Measurements from ENCODE around the gene NBDY.
A peak's percentile ranks its signal among the peaks of the same experiment; 100 is the strongest.
"Not testable (repeated sequence)": the region's sequence is repeated elsewhere in the genome, so short reads cannot be mapped to it uniquely, and the experiment has no call there.

The NBDY gene

DNA sequence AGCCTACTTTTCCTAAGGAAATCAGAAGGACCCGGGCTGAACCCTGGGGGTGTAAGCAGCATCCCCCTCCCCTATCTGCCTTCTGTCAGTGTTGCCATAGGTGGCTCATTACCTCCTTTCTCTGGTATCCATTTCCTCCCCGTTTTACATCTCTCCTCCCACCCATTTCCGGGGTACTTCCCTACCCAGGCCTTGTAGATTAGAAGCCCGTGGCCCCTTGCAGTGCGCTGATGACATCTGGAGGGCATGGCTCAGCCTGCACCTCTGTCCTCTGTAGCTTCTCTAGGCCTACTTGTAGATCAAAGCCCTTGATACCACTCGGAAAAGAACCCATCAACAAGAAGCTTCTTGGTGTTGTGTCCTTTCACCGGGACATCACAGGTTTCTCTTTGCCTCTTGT, 71.8 kb downstream of the NBDY start:
- no peak for DNase-seq (ENCODE audit: low read depth)

DNA sequence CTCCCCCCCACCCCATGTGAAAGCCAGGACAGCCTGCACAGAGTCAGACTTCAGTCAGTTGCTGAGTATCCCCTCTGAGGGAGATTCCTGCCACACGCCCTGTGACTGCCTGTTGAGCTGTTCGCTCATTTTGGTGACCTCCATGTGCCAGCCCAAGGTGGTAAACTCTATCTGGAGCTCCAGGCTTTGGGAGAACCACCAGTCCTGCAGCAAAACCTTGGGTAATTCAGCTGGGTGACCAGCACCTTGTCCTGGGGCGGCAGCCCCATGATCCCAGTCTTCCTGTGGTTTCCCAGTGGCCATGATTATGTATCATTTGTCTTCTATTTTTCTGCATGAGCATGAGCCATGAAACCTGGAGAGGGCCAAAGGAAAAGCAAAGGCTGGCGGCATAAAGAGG, 73.4 kb downstream of the NBDY start:
- DNase-seq (ENCODE audit: low read depth), result no peak

- DNase-seq (ENCODE audit: low read depth), result peak; percentile 21
These were observed 74.1 kb downstream of the NBDY start for GRCh38 chrX:56802921-56803849.

- no peak for DNase-seq (ENCODE audit: low read depth)
These were observed 75.0 kb downstream of the NBDY start for GRCh38 chrX:56803850-56804681.

DNA sequence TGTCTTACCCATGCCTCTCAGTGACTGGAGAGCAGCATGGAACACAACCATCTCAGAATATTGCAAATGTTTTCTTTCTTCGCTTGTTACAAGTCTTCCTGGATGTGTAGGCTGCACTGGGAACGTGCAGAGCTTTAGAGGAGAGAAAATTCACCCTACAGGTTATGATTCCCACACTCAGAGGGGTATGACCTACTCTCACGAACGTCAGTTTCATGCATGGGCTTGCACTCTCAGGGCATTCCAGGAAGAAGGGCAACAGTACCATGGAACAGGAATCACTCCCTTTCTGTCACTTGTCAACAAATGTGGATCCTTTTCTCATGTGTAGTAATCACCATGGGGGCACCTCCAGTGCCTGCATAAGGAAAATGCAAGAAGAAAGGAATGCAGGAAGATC, 75.8 kb downstream of the NBDY start:
- no peak for DNase-seq (ENCODE audit: low read depth)

DNA sequence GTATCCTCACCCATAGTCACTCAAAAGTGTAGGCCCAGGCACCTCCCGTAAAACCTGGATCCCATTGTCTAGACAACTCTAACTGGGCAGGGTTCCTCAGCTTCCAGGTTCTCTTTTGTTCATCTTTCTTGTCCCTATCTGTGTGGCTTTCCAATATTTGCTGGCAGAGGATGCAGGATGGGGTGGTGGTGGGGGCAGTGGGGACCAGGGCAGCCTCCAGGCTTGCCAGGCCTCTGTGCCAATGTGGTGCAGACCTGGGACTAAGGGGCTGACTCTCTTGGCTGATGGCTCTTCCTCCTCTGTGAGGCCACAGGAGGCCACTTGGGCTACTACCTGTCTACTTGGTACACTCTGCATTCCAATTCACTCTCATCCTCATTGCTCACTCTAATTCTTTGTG, 76.4 kb downstream of the NBDY start:
- DNase-seq (ENCODE audit: low read depth), result no peak

DNA sequence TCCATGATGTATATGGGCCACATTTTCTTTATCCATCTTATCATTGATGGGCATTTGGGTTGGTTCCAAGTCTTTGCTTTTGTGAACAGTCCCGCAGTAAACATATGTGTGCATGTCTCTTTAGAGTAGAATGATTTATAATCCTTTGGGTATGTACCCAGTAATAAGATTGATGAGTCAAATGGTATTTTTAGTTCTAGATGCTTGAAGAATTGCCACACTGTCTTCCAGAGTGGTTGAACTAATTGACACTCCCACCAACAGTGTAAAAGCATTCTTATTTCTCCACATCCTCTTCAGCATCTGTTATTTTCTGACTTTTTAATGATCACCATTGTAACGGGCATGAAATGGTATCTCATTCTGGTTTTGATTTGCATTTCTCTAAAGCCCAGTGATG, 77.1 kb downstream of the NBDY start:
- not testable (repeated sequence) for DNase-seq (ENCODE audit: low read depth)

DNA sequence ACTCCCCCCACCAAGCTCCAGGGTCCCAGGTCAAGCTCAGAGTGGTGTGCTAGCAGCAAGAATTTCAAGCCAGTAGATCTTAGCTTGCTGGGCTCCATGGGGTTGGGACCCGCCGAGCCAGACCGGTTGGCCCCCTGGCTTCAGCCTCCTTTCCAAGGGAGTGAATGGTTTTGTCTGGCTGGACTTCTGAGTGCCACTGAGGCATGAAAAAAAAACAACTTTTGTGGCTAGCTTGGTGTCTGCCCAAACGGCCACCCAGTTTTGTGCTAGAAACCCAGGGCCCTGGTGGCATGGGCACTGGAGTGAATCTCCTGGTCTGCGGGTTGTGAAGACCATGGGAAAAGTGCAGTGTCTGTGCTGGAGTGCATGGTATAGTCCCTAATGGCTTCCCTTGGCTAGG, 82.6 kb downstream of the NBDY start:
- DNase-seq (ENCODE audit: low read depth), result no peak

DNA sequence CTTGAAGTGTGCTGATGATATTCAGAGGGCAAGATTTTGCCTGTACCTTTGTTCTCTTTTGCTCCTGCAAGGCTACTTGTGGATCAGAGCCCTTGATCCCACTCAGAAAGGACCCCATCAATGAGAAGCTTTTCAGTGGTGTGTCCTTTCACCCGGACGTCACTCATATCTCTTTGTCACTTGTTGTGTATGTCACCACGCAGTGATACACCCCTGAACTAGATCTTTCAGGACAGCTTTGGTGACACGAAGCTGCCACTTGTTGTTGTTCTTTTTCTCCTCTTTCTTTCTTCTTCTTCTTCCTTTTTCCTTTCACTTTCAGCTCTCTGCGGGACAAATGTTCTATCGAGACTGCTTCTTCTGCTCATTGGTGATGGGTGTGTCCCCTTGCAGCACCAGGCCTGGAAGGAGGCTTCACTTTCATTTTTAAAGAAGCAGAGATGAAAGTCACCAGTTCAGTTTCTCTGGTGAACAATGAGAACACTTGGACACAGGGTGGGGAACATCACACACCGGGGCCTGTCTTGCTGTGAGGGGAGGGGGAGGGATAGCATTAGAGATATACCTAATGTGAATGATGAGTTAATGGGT, 83.6 kb downstream of the NBDY start:
- DNase-seq (ENCODE audit: low read depth), result no peak

GRCh38 chrX:56813318-56813837, 84.3 kb downstream of the NBDY start:
- DNase-seq (ENCODE audit: low read depth), result peak; percentile 23

DNA sequence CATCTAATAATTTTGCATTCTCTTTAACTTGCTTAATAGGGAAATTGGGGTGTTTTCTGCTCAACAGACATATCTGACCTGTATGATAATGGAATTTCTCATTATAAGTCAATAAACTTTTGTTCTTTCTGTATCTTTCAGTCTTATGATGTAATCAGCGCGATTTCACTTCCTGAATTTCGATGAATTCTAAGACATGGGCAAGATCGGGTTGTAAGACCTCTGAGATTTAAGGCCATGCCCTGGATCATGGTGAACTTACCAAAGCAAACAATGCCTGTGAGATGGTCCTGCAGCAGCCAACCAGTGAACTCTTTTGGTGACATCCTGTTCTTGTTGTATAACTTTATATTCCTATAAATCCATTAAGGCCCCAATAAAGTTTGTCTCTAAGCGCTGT, 88.1 kb downstream of the NBDY start:
- DNase-seq (ENCODE audit: low read depth), result no peak

DNA sequence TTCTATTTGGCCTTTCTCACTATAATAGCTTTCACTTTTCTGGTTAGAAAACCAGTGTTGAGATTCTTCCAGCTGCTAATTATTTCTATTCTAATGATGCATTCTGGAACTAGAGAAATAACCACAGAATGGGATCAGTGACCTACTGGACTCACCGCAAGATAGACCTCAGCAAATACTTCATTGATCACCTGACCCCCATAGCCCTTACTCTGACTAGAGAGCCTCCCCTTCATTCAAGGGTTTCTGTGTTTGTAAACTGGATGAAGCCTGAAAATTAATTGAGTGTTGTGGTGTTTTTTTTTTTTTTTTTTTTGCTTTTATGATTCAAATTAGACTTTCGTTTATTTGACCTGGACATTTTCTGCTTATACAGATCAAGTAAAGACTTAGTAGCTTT, 97.0 kb downstream of the NBDY start:
- no peak for DNase-seq (ENCODE audit: low read depth)

DNA sequence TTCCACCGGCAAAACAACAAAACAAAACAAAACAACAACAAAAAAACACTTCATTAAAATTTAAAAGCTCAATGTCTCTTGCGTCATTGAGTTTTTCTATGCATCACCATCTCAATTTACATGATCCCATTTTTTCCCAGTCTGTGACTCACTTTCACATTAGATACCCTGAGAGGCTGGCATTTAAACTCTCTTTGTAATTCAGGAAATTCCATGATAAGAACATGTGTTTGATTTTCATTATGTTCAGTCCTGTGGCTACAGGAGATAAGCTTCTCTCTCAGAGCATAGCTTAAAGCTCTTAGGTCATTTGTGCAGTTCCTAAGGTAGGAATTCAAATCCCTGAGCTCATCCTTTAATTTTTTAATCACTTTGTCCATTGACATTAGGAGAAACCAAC, 104.6 kb downstream of the NBDY start:
- DNase-seq (ENCODE audit: low read depth), result no peak

- no peak for DNase-seq (ENCODE audit: low read depth)
These were observed 124.4 kb downstream of the NBDY start for GRCh38 chrX:56853436-56853835.

DNA sequence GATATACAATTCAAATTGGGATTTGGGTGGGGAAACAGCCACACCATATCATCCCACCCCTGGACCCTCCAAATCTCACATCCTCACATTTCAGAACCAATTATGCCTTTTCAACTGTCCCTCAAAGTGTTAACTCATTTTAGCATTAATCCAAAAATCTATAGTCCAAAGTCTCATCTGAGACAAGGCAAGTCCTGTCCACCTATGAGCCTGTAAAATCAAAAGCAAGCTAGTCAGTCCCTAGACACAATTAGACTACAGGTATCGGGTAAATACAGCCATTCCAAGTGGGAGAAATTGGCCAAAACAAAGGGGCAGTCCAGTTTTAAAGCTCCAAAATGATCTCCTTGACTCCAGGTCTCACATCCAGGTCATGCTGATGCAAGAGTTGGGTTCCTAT, 128.0 kb downstream of the NBDY start:
- no peak for DNase-seq (ENCODE audit: low read depth)

DNA sequence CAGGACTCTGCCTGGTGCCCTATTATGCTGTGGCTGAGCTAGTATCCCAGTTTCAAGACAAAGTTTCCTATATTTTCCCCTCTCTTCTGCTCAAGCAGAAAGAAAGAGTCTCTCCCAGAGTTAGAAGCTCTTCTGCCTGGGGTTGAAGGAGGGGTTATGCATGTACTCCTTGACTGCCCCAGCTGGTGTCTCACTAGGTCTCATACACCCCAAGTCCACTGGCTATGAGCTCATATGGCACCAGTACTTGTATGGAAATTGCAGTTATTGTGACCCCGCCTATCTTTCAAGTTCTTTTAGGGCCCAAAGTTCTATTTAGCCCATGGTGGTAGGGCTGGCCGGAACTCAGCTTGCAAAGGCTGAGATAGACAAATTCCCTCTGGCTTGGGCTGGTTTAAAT, 131.8 kb downstream of the NBDY start:
- no peak for DNase-seq (ENCODE audit: low read depth)

Data from stimulated activated CD8-positive, alpha-beta memory T cell treated with anti-CD3 and anti-CD28 coated beads, Interleukin-12 subunit alpha, Interleukin-12 subunit beta, amount 100 ng/mL, for 1 hour (primary cell).